Thyroid gland (tissue), 4 donors: ENCODE data around the gene DOLK. TPM values are rescaled to one million over a fixed set of nuclear protein-coding genes. Genes with fewer than 3 reads are reported as not detected.

Source experiments
- DNase-seq, 2 donors: peaks; one replicate each; pipeline ENCODE4 v3.0.0-alpha.2; 2019
- H3K27ac ChIP-seq, 3 donors: fragments of 200-600 bp; sonication (generic); 1 replicate in 2 of 3; 2 replicates in 1 of 3; pipeline ENCODE4 v1.5.1; 2016 to 2019; ENCODE audit warnings: mild to moderate bottlenecking in 1 of 3, moderate library complexity in 1 of 3
- H3K27me3 ChIP-seq: fragments of 200-600 bp; sonication (generic); one replicate; pipeline ENCODE4 v1.5.1; 2019
- H3K36me3 ChIP-seq, 2 donors: fragments of 200-600 bp; sonication (generic); one replicate each; pipeline ENCODE4 v1.5.1; 2016 to 2019
- H3K4me1 ChIP-seq, 2 donors: fragments of 200-600 bp; sonication (generic); one replicate each; pipeline ENCODE4 v1.5.1; 2017 to 2019
- H3K4me3 ChIP-seq, 3 donors: fragments of 200-600 bp; sonication (generic); replicated peaks in 1 of 3; 1 replicate in 2 of 3; 2 replicates in 1 of 3; pipeline ENCODE4 v1.5.1; 2016; ENCODE audit warnings: mild to moderate bottlenecking in 1 of 3
- H3K9me3 ChIP-seq: fragments of 200-600 bp; sonication (generic); one replicate; pipeline ENCODE4 v1.5.1; 2017
- CTCF ChIP-seq, 6 experiments: fragments of 200-600 bp in 3 of 6; fragments of 450-650 bp in 3 of 6; sonication (generic) in 3 of 6; IDR thresholded peaks; one replicate each; pipeline ENCODE4 v1.5.1; 2016 to 2019; ENCODE audit warnings: antibody characterized with exemption in 6 of 6, mild to moderate bottlenecking in 2 of 6, inconsistent platforms in 1 of 6, moderate library complexity in 1 of 6
- POLR2A ChIP-seq, 2 donors: fragments of 450-650 bp; IDR thresholded peaks; one replicate each; pipeline ENCODE4 v1.6.1; 2017; ENCODE audit warnings: antibody characterized with exemption in 2 of 2, mild to moderate bottlenecking in 2 of 2, moderate library complexity in 1 of 2
- WGBS, 2 donors: methylation state at CpG; one replicate each; pipeline ENCODE4 v1.1.5; 2017; 5-methylcytosine and 5-hydroxymethylcytosine counted together
- intact Hi-C: fragments of 100-400 bp; cut with DNase I; formaldehyde crosslinking; loops from one replicate; pipeline ENCODE4 v1.15.1; 2023
- total RNA-seq, 4 donors: library from RNA; depleted of rRNA; stranded (reverse); fragments of >200 nt; gene quantifications; one replicate each; pipeline ENCODE4 v1.2.3, GENCODE V29; 2016

Gene DOLK
- total RNA-seq, 4 donors from 2014 or later, result 21.1 to 25.2 (median 22.2) TPM

GRCh38 chr9:128940271-128940921, 7.0 kb downstream of the DOLK start:
- 71% methylated on average over 14 to 15 of the region's 15 CpGs for WGBS, 2 donors
- peak overlapping the region in 2 of 3 donors; percentile 24 to 73 for H3K27ac ChIP-seq

GRCh38 chr9:128937310-128938165, 9.9 kb downstream of the DOLK start:
- intact Hi-C loops, result no loop called here
- WGBS, 2 donors, result 97 to 98% methylated on average over 7 to 9 of the region's 9 CpGs
- H3K4me3 ChIP-seq, result no peak overlapping the region
- H3K9me3 ChIP-seq, result no peaks in the 10 kb centered on the region
- H3K27me3 ChIP-seq, result no peaks in the 10 kb centered on the region
- no peak for DNase-seq
- peaks cover 0 to 6% of the 10 kb centered on the region in 2 donors for H3K36me3 ChIP-seq
- TF ChIP-seq CTCF (IDR thresholded peaks at IDR 0.05) (no peak), POLR2A (IDR thresholded peaks at IDR 0.05) (no peak)
- H3K4me1 ChIP-seq, result peaks cover 0 to 13% of the 10 kb centered on the region in 2 donors
- H3K27ac ChIP-seq, result no peak overlapping the region

More at GRCh38 chr9:128940271-128940921, 7.0 kb downstream of the DOLK start:
- peaks cover 0 to 3% of the 10 kb centered on the region in 2 donors for H3K36me3 ChIP-seq
- DNase-seq, result no peak
- intact Hi-C loops, result no loop called here
- TF ChIP-seq POLR2A (IDR thresholded peaks at IDR 0.05) (no peak), CTCF (IDR thresholded peaks at IDR 0.05) (no peak)
- no peaks in the 10 kb centered on the region for H3K9me3 ChIP-seq
- H3K4me1 ChIP-seq, result peaks cover 0 to 13% of the 10 kb centered on the region in 2 donors
- no peaks in the 10 kb centered on the region for H3K27me3 ChIP-seq
- H3K4me3 ChIP-seq, result no peak overlapping the region

GRCh38 chr9:128936171-128936865, 11.1 kb downstream of the DOLK start:
- 91 to 92% methylated on average over 10 to 11 of the region's 11 CpGs for WGBS, 2 donors
- Histone ChIP-seq H3K27me3 (no peaks in the 10 kb centered on the region), H3K9me3 (no peaks in the 10 kb centered on the region), H3K4me3 (no peak overlapping the region), H3K36me3 (peaks cover 0 to 6% of the 10 kb centered on the region in 2 donors), H3K27ac (no peak overlapping the region), H3K4me1 (peaks cover 0 to 9% of the 10 kb centered on the region in 2 donors)
- DNase-seq, result no peak
- TF ChIP-seq CTCF (IDR thresholded peaks at IDR 0.05), result no peak
- TF ChIP-seq POLR2A (IDR thresholded peaks at IDR 0.05), result no peak
- intact Hi-C loops, result no loop called here

- no peaks in the 10 kb centered on the region for H3K4me1 ChIP-seq
- no peak for DNase-seq
- TF ChIP-seq POLR2A (IDR thresholded peaks at IDR 0.05) (no peak), CTCF (IDR thresholded peaks at IDR 0.05) (no peak)
- intact Hi-C loops, result no loop called here
- H3K27ac ChIP-seq, result no peak overlapping the region
- no peaks in the 10 kb centered on the region for H3K27me3 ChIP-seq
- WGBS, 2 donors, result 87 to 92% methylated on average over 5 of the region's 5 CpGs
- no peaks in the 10 kb centered on the region for H3K9me3 ChIP-seq
- no peak overlapping the region for H3K4me3 ChIP-seq
- peaks cover 0 to 6% of the 10 kb centered on the region in 2 donors for H3K36me3 ChIP-seq
These were observed 13.7 kb downstream of the DOLK start for GRCh38 chr9:128933731-128934130.
